Fibroblast of skin of back (primary cell): ENCODE data around the gene PPCS. TPM values are rescaled to one million over a fixed set of nuclear protein-coding genes. Genes with fewer than 3 reads are reported as not detected.

Source experiments
- DNase-seq: peaks from one replicate; pipeline ENCODE4 v3.0.0-alpha.2; 2013
- polyA plus RNA-seq, 2 experiments: library from polyadenylated mRNA; unstranded; fragments of 120-200 nt; gene quantifications; one replicate each; pipeline ENCODE4 v1.2.1, GENCODE V29; 2013; ENCODE audit not compliant: insufficient read length in 2 of 2

Gene PPCS
- polyA plus RNA-seq (2013, experiment 1 of 2; ENCODE audit: insufficient read length), result 25.9 TPM
- 29.4 TPM for polyA plus RNA-seq (2013, experiment 2 of 2; ENCODE audit: insufficient read length)

- DNase-seq, result peak; percentile 89
These were observed at the start of gene PPCS, which contains the start of gene ZMYND12 for GRCh38 chr1:42456010-42456753. Gene PPCS, plus strand, starts transcription at chr1:42456543. Its CDS starts 23 bp downstream, at chr1:42456566. Gene ZMYND12, minus strand, starts transcription at chr1:42456022. Its CDS starts 25 bp downstream, at chr1:42455997.

- no peak for DNase-seq
These were observed 41.5 kb upstream of the PPCS start for GRCh38 chr1:42414551-42415496.

GRCh38 chr1:42417166-42417565 lies 39.2 kb upstream of the PPCS start:
- no peak for DNase-seq

- DNase-seq, result no peak
These were observed 37.8 kb upstream of the PPCS start for GRCh38 chr1:42418516-42418915.

GRCh38 chr1:42419126-42419821 lies 37.1 kb upstream of the PPCS start:
- no peak for DNase-seq

GRCh38 chr1:42420121-42420520 lies 36.2 kb upstream of the PPCS start:
- no peak for DNase-seq

GRCh38 chr1:42420911-42421585 lies 35.3 kb upstream of the PPCS start:
- DNase-seq, result peak; percentile 75

- DNase-seq, result peak; percentile 43
These were observed 33.6 kb upstream of the PPCS start for GRCh38 chr1:42422737-42423136.

- DNase-seq, result no peak
These were observed 32.7 kb upstream of the PPCS start for GRCh38 chr1:42423681-42424080.

- DNase-seq, result peak; percentile 4
These were observed 32.1 kb upstream of the PPCS start for GRCh38 chr1:42424201-42424600.

- no peak for DNase-seq
These were observed 29.1 kb upstream of the PPCS start for GRCh38 chr1:42427240-42427639.

GRCh38 chr1:42429603-42430002 lies 26.7 kb upstream of the PPCS start:
- no peak for DNase-seq

- no peak for DNase-seq
These were observed 25.8 kb upstream of the PPCS start for GRCh38 chr1:42430286-42431135.

- no peak for DNase-seq
These were observed 24.8 kb upstream of the PPCS start for GRCh38 chr1:42431514-42431913.

GRCh38 chr1:42432714-42433113 lies 23.6 kb upstream of the PPCS start:
- no peak for DNase-seq

GRCh38 chr1:42433369-42433768 lies 23.0 kb upstream of the PPCS start:
- no peak for DNase-seq

GRCh38 chr1:42434340-42434739 lies 22.0 kb upstream of the PPCS start:
- no peak for DNase-seq

GRCh38 chr1:42439940-42440339 lies 16.4 kb upstream of the PPCS start:
- DNase-seq, result peak; percentile 84

- no peak for DNase-seq
These were observed 13.7 kb upstream of the PPCS start for GRCh38 chr1:42442662-42443061.

GRCh38 chr1:42449256-42449655 lies 7.1 kb upstream of the PPCS start:
- DNase-seq, result no peak

- no peak for DNase-seq
These were observed 6.3 kb upstream of the PPCS start for GRCh38 chr1:42450061-42450460.
